ENCODE results near the gene CXCL5.

GRCh38 chr4:73962724-73963123 is 35.8 kb downstream of the CXCL5 start:
- TF ChIP-seq CTCF (conservative IDR thresholded peaks at IDR 0.05 in 1 of 2, IDR thresholded peaks at IDR 0.05 in 1 of 2; ENCODE audit: extremely low read depth in 1 of 2, insufficient read depth in 1 of 2, low read depth in 1 of 2, low read length in 2 of 2) (no peak), EZH2 (IDR thresholded peaks at IDR 0.05; ENCODE audit: borderline replicate concordance, low read length) (no peak)

All from mammary epithelial cell (primary cell).